H1 (cell line): ENCODE data around the gene RBM15. TPM values are rescaled to one million over a fixed set of nuclear protein-coding genes. Genes with fewer than 3 reads are reported as not detected.

Source experiments
- CTCF ChIA-PET: fragments of 300-600 bp; sonication (Branson Sonifier 250); formaldehyde crosslinking; loops from one replicate; lab custom pipeline; 2021; ENCODE audit not compliant: partially characterized antibody; lab: Charles Lee
- POLR2A ChIA-PET: fragments of 300-600 bp; sonication (Branson Sonifier 250); formaldehyde crosslinking; loops from one replicate; lab custom pipeline; 2021; ENCODE audit warnings: inconsistent platforms; ENCODE audit not compliant: partially characterized antibody; lab: Charles Lee
- DNase-seq, 2 experiments: peaks; one replicate each; pipeline versions ENCODE4 v3.0.0 to v3.0.0-alpha.2; 2010 to 2022; ENCODE audit warnings: low spot score in 2 of 2, low read depth in 1 of 2, mixed read lengths in 1 of 2
- FAIRE-seq: peaks from 2 replicates; lab custom pipeline; 2011; peaks lifted over from hg19 to GRCh38; lab: Jason Lieb, UNC
- H2AFZ ChIP-seq: 2 replicates; pipeline ENCODE4 v1.8.1; 2012; ENCODE audit warnings: low read length, inconsistent platforms
- H2AK5ac ChIP-seq: 2 replicates; pipeline ENCODE4 v1.6.1; 2013; ENCODE audit warnings: low read depth, low read length
- H2BK120ac ChIP-seq: replicated peaks from 2 replicates; pipeline ENCODE3; 2013; ENCODE audit warnings: low read depth, low read length, inconsistent platforms
- H2BK12ac ChIP-seq: 2 replicates; pipeline ENCODE4 v1.6.1; 2013; ENCODE audit warnings: low read depth, low read length
- H2BK15ac ChIP-seq: 2 replicates; pipeline ENCODE4 v1.6.1; 2013; ENCODE audit warnings: low read length
- H2BK20ac ChIP-seq: 2 replicates; pipeline ENCODE4 v1.6.1; 2013; ENCODE audit warnings: low read length
- H2BK5ac ChIP-seq: 2 replicates; pipeline ENCODE4 v1.6.1; 2013; ENCODE audit warnings: low read depth, low read length
- H3K14ac ChIP-seq: 2 replicates; pipeline ENCODE4 v1.6.1; 2013; ENCODE audit warnings: inconsistent platforms; ENCODE audit not compliant: insufficient read length
- H3K18ac ChIP-seq: 2 replicates; pipeline ENCODE4 v1.6.1; 2013; ENCODE audit warnings: low read length; ENCODE audit errors: extremely low read depth
- H3K23ac ChIP-seq: 2 replicates; pipeline ENCODE4 v1.6.1; 2013; ENCODE audit warnings: inconsistent platforms; ENCODE audit not compliant: insufficient read length
- H3K23me2 ChIP-seq: 2 replicates; pipeline ENCODE4 v1.6.1; 2013; ENCODE audit warnings: low read depth, low read length
- H3K27ac ChIP-seq: 2 replicates; pipeline ENCODE4 v1.6.1; 2011; ENCODE audit warnings: low read depth, low read length, inconsistent platforms
- H3K27me3 ChIP-seq, 4 experiments: replicated peaks in 1 of 4; 1 replicate in 1 of 4; 2 replicates in 3 of 4; pipeline versions ENCODE4 v1.6.1 to v1.8.1; 2011 to 2013; ENCODE audit warnings: low read length in 3 of 4, mild to moderate bottlenecking in 3 of 4, inconsistent platforms in 2 of 4, mixed read lengths in 2 of 4, moderate library complexity in 1 of 4; ENCODE audit not compliant: control insufficient read depth in 3 of 4, insufficient read depth in 3 of 4; ENCODE audit errors: extremely low read depth in 1 of 4
- H3K36me3 ChIP-seq, 4 experiments: 2 replicates each; pipeline versions ENCODE4 v1.6.1 to v1.8.1; 2011 to 2013; ENCODE audit warnings: mild to moderate bottlenecking in 4 of 4, low read length in 3 of 4, moderate library complexity in 2 of 4, control low read depth in 1 of 4, inconsistent platforms in 1 of 4; ENCODE audit not compliant: insufficient read depth in 4 of 4, control insufficient read depth in 2 of 4
- H3K4ac ChIP-seq: replicated peaks from 2 replicates; pipeline ENCODE3; 2013; ENCODE audit warnings: low read length, low read depth, mixed read lengths, inconsistent platforms; ENCODE audit not compliant: insufficient read length
- H3K4me1 ChIP-seq, 4 experiments: replicated peaks in 1 of 4; 1 replicate in 1 of 4; 2 replicates in 3 of 4; pipeline versions ENCODE4 v1.6.1 to v1.8.1; 2011 to 2013; ENCODE audit warnings: low read length in 3 of 4, inconsistent platforms in 2 of 4, mixed read lengths in 1 of 4; ENCODE audit not compliant: insufficient read depth in 4 of 4, control insufficient read depth in 3 of 4
- H3K4me2 ChIP-seq, 2 experiments: 2 replicates each; pipeline versions ENCODE4 v1.6.1 to v1.8.1; 2011 to 2013; ENCODE audit warnings: low read depth in 2 of 2, low read length in 2 of 2, control low read depth in 1 of 2, inconsistent platforms in 1 of 2, mild to moderate bottlenecking in 1 of 2; ENCODE audit not compliant: insufficient read depth in 1 of 2
- H3K4me3 ChIP-seq, 4 experiments: fragments of 200-600, 300-600 bp in 1 of 4; sonication (generic), shearing (Covaris generic), sonication (Bioruptor Twin) in 1 of 4; 2 replicates each; pipeline versions ENCODE4 v1.5.1 to v1.8.1; 2011 to 2016; ENCODE audit warnings: low read length in 4 of 4, low read depth in 3 of 4, control low read depth in 2 of 4, inconsistent platforms in 2 of 4, mild to moderate bottlenecking in 2 of 4, mixed read lengths in 1 of 4, moderate library complexity in 1 of 4; ENCODE audit not compliant: insufficient read depth in 2 of 4; ENCODE audit errors: extremely low read depth in 1 of 4
- H3K56ac ChIP-seq: replicated peaks from 2 replicates; pipeline ENCODE3; 2013; ENCODE audit warnings: low read depth, mild to moderate bottlenecking, mixed read lengths, low read length, inconsistent platforms; ENCODE audit not compliant: insufficient read length
- H3K79me1 ChIP-seq: 2 replicates; pipeline ENCODE4 v1.6.1; 2013; ENCODE audit warnings: low read depth, low read length, control low read depth
- H3K79me2 ChIP-seq, 2 experiments: 2 replicates each; pipeline versions ENCODE4 v1.6.1 to v1.8.1; 2012 to 2013; ENCODE audit warnings: low read length in 2 of 2, mild to moderate bottlenecking in 2 of 2, inconsistent platforms in 1 of 2; ENCODE audit not compliant: insufficient read depth in 2 of 2, control insufficient read depth in 1 of 2
- H3K9ac ChIP-seq, 4 experiments: replicated peaks in 1 of 4; 1 replicate in 1 of 4; 2 replicates in 3 of 4; pipeline versions ENCODE4 v1.6.1 to v1.8.1; 2011 to 2013; ENCODE audit warnings: low read depth in 3 of 4, low read length in 3 of 4, control low read depth in 2 of 4, mild to moderate bottlenecking in 2 of 4, moderate library complexity in 2 of 4, inconsistent platforms in 1 of 4; ENCODE audit errors: extremely low read depth in 1 of 4
- H3K9me3 ChIP-seq, 2 experiments: 2 replicates each; pipeline versions ENCODE4 v1.6.1 to v1.8.1; 2012 to 2013; ENCODE audit warnings: mild to moderate bottlenecking in 2 of 2, moderate library complexity in 2 of 2, control low read depth in 1 of 2, inconsistent platforms in 1 of 2, low read depth in 1 of 2, low read length in 1 of 2, mixed read lengths in 1 of 2; ENCODE audit not compliant: insufficient read depth in 2 of 2
- H4K20me1 ChIP-seq, 2 experiments: replicated peaks in 1 of 2; 2 replicates each; pipeline versions ENCODE3 to v1.8.1; 2011 to 2013; ENCODE audit warnings: inconsistent platforms in 2 of 2, low read length in 2 of 2, mild to moderate bottlenecking in 1 of 2; ENCODE audit not compliant: insufficient read depth in 2 of 2, control insufficient read depth in 1 of 2
- H4K5ac ChIP-seq: 2 replicates; pipeline ENCODE4 v1.6.1; 2013; ENCODE audit warnings: low read length, low read depth, mixed read lengths, inconsistent platforms; ENCODE audit not compliant: insufficient read length
- H4K8ac ChIP-seq: 2 replicates; pipeline ENCODE4 v1.8.0; 2013; ENCODE audit warnings: mild to moderate bottlenecking, moderate library complexity, low read length, inconsistent platforms; ENCODE audit not compliant: insufficient read depth; ENCODE audit errors: extremely low read depth
- H4K91ac ChIP-seq: replicated peaks from 2 replicates; pipeline ENCODE3; 2013; ENCODE audit warnings: low read length, mixed read lengths, inconsistent platforms; ENCODE audit not compliant: insufficient read length
- ASH2L ChIP-seq: fragments of 200-600, 300-600 bp; sonication (generic); IDR thresholded peaks from one replicate; pipeline ENCODE4 v1.7.1; 2017; ENCODE audit warnings: low read length
- ATF2 ChIP-seq: IDR thresholded peaks from 2 replicates; pipeline ENCODE4 v1.6.1; 2012; ENCODE audit warnings: low read length, inconsistent platforms
- CEBPB ChIP-seq: IDR thresholded peaks from 2 replicates; pipeline ENCODE4 v1.6.1; 2012; ENCODE audit warnings: low read depth, low read length
- CREB1 ChIP-seq: IDR thresholded peaks from 2 replicates; pipeline ENCODE4 v1.6.1; 2012; ENCODE audit warnings: inconsistent platforms
- EP300 ChIP-seq, 2 experiments: IDR thresholded peaks; 1 replicate in 1 of 2; 2 replicates in 1 of 2; pipeline ENCODE4 v1.6.1; 2011 to 2012; ENCODE audit warnings: low read depth in 2 of 2, low read length in 2 of 2, mild to moderate bottlenecking in 2 of 2, borderline replicate concordance in 1 of 2, inconsistent platforms in 1 of 2, moderate library complexity in 1 of 2
- FOSL1 ChIP-seq: IDR thresholded peaks from 2 replicates; pipeline ENCODE4 v1.6.1; 2011; ENCODE audit warnings: mild to moderate bottlenecking, low read depth, low read length, moderate library complexity; ENCODE audit not compliant: insufficient read depth
- KDM4A ChIP-seq: IDR thresholded peaks from one replicate; pipeline ENCODE4 v1.7.1; 2012; ENCODE audit warnings: low read depth, mild to moderate bottlenecking, moderate library complexity, low read length, inconsistent platforms; ENCODE audit not compliant: severe bottlenecking
- POU5F1 ChIP-seq: IDR thresholded peaks from 2 replicates; pipeline ENCODE4 v1.6.1; 2011; ENCODE audit warnings: low read depth, mild to moderate bottlenecking, low read length, moderate library complexity
- SP1 ChIP-seq: IDR thresholded peaks from 2 replicates; pipeline ENCODE4 v1.6.1; 2011; ENCODE audit warnings: low read depth, low read length
- TAF1 ChIP-seq: IDR thresholded peaks from 2 replicates; pipeline ENCODE4 v1.6.1; 2011; ENCODE audit warnings: mild to moderate bottlenecking, low read depth, low read length
- TBP ChIP-seq: IDR thresholded peaks from 2 replicates; pipeline ENCODE4 v1.6.1; 2011; ENCODE audit warnings: low read depth, low read length, improper control_type of control experiment
- TEAD4 ChIP-seq: IDR thresholded peaks from 2 replicates; pipeline ENCODE4 v1.6.1; 2012; ENCODE audit warnings: low read depth, low read length, inconsistent platforms, mixed read lengths
- WGBS, 2 experiments: shearing (Covaris generic) in 1 of 2; methylation state at CpG; one replicate each; pipeline versions ENCODE4 v1.1.6 to v1.1.7; 2013 to 2015; ENCODE audit warnings: low lambda C conversion rate in 2 of 2, mixed read lengths in 2 of 2, inconsistent platforms in 1 of 2, low coverage in 1 of 2, missing lambda C conversion rate in 1 of 2; ENCODE audit not compliant: insufficient replicate concordance in 2 of 2, insufficient coverage in 1 of 2, insufficient read length in 1 of 2; ENCODE audit errors: extremely low coverage in 1 of 2, missing lambda C conversion rate in 1 of 2; 5-methylcytosine and 5-hydroxymethylcytosine counted together
- polyA plus RNA-seq, 7 experiments: library from polyadenylated mRNA; depleted of rRNA in 3 of 7; stranded (reverse) in 5 of 7; unstranded in 2 of 7; fragments of >200 nt in 5 of 7; fragments of 200-250 nt in 2 of 7; gene quantifications; 1 replicate in 5 of 7; 2 replicates in 1 of 7; 4 replicates in 1 of 7; pipeline versions ENCODE4 v1.2.1 to v1.2.3, GENCODE V29; 2011 to 2013; ENCODE audit warnings: missing spikeins in 2 of 7, mixed read lengths in 2 of 7
- total RNA-seq: library from RNA; stranded (reverse); fragmentation: NEBNext Ultra II Directional; extraction: Animal tissue kit (Norgen Biotek cat#: 25700); gene quantifications from 2 replicates; pipeline ENCODE4 v1.2.1, GENCODE V29; 2021

Gene RBM15
- total and polyA plus RNA-seq, 2 of the 8 experiments (the other 6 are each of a cell fraction or from before 2014, with no cell fraction given) = 13.5 to 44.9 TPM

GRCh38 chr1:110320168-110320518, 19.0 kb upstream of the RBM15 start:
- no peak overlapping the region for H2AK5ac ChIP-seq
- H3K23me2 ChIP-seq = no peaks in the 10 kb centered on the region
- no peaks in the 10 kb centered on the region for H3K79me2 ChIP-seq
- H2BK15ac ChIP-seq = no peak overlapping the region
- H4K8ac ChIP-seq = no peak overlapping the region
- H3K36me3 ChIP-seq = no peaks in the 10 kb centered on the region
- H3K79me1 ChIP-seq = no peaks in the 10 kb centered on the region
- no peak overlapping the region for H4K5ac ChIP-seq
- H3K9ac ChIP-seq = no peak overlapping the region
- no peak overlapping the region for H3K4ac ChIP-seq
- WGBS, 2 experiments = 75% methylated on average over 1 of the region's 1 CpG; no CpG with 5 or more reads in 1 of the 2 experiments
- H4K20me1 ChIP-seq = no peaks in the 10 kb centered on the region
- no peak overlapping the region for H3K23ac ChIP-seq
- no peak overlapping the region for H2BK12ac ChIP-seq
- H3K56ac ChIP-seq = no peak overlapping the region
- H3K27me3 ChIP-seq = no peaks in the 10 kb centered on the region
- no peak overlapping the region for H3K4me3 ChIP-seq
- no peak overlapping the region for H3K14ac ChIP-seq
- no peak overlapping the region for H3K27ac ChIP-seq
- H2BK120ac ChIP-seq = no peak overlapping the region
- H4K91ac ChIP-seq = no peak overlapping the region
- H3K4me1 ChIP-seq = no peaks in the 10 kb centered on the region
- H3K18ac ChIP-seq = no peak overlapping the region
- ChIA-PET CTCF (interaction anchor here (3.1 to 34.1 kb wide), 4 partner anchors 11 to 140 kb away, joined by 13 to 1001 read pairs (median 24); partner anchors contain the start of gene KCNC4), POLR2A (no interaction called here)
- no peak for FAIRE-seq
- H3K4me2 ChIP-seq = no peak overlapping the region
- no peaks in the 10 kb centered on the region for H3K9me3 ChIP-seq
- TF ChIP-seq TBP (no peak), KDM4A (no peak), SP1 (no peak), POU5F1 (no peak), EP300 (IDR thresholded peaks at IDR 0.05; ENCODE audit: borderline replicate concordance in 1 of 2, low read depth in 2 of 2, low read length in 2 of 2) (no peak), TEAD4 (no peak), TAF1 (no peak), CEBPB (no peak), ATF2 (no peak), FOSL1 (no peak), ASH2L (no peak), CREB1 (no peak)
- DNase-seq = no peak
- no peak overlapping the region for H2AFZ ChIP-seq
- H2BK5ac ChIP-seq = no peak overlapping the region
- no peak overlapping the region for H2BK20ac ChIP-seq
